HUDEP-2 (cell line): ENCODE measurements around the gene ZNF552.
"Not testable (repeated sequence)": the region's sequence is repeated elsewhere in the genome, so short reads cannot be mapped to it uniquely, and the experiment has no call there.

Experiments
- DNase-seq, 76 experiments: peaks; one replicate each; lab custom pipeline; 2025; ENCODE audit not compliant: unreplicated experiment in 76 of 76; lab: John Stamatoyannopoulos, UW

The ZNF552 gene

GRCh38 chr19:57819475-57820148 is 4.9 kb upstream of the ZNF552 start:
- DNase-seq, result peak in 75 of 76 experiments; percentile 39 to 92 (median 82)

- DNase-seq, result no peak
Observed at GRCh38 chr19:57818378-57818777, 3.7 kb upstream of the ZNF552 start.

DNA sequence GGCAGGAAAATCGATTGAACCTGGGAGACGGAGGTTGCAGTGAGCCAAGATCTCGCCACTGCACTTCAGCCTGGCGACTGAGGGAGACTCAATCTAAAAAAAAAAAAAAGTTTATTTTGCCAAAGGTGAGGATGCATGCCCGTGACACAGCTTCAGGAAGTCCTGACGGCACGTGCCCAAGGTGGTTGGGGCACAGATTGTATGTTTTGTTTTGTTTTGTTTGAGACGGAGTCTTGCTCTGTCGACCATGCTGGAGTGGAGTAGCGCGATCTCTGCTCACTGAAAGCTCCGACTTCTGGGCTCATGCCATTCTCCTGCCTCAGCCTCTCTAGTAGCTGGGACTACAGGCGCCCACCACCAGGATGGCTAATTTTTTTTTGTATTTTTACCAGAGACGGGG is 3.3 kb upstream of the ZNF552 start:
- DNase-seq, result no peak

DNA sequence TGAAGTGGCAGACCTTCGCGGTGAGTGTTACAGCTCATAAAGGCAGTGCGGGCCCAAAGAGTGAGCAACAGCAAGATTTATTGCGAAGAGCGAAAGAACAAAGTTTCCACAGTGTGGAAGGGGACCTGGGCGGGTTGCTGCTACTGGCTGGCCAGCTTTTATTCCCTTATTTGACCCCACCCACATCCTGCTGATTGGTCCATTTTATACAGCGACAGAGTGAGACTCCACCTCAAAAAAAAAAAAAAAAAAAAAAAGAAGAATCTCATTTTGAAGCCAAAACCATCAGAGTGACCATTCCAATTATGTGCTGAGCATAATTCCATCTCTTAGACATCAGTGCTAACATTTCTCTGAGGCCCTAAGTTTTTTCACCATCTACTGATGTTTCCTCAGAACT is 1.9 kb upstream of the ZNF552 start:
- no peak for DNase-seq

DNA sequence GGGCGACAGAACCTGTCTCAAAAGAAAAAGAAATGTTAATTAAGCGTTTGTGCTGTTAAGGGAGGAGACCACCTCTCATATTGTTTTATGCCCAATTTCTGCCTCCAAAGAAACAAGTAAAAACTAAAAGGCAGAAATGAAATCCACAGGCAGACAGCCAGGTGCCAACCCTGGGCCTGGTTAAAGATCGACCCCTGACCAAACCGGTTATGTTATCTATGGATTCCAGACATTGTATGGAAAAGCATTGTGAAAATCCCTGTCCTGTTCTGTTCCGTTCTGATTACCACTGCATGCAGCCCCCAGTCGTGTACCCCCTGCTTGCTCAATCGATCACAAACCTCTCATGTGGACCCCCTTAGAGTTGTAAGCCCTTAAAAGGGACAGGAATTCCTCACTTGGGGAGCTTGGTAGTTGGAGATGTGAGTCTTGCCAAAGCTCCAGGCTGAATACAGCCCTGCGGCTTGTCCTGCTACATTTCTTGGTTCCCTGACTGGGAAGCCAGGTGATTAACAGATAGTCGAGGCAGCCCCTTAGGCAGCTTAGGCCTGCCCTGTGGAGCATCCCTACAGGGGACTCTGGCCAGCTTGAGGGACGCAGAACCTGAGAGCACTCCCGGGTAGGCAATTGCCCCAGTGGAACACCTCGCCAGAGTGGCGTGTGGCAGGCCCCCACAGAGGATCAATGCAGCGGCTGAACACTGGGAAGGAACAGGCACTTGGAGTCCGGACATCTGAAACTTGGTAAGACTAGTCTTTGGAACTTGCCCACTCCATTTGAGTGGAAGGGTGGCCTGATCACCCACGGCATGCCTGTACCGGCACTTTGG is 748 bp upstream of the ZNF552 start:
- DNase-seq, result no peak

DNA sequence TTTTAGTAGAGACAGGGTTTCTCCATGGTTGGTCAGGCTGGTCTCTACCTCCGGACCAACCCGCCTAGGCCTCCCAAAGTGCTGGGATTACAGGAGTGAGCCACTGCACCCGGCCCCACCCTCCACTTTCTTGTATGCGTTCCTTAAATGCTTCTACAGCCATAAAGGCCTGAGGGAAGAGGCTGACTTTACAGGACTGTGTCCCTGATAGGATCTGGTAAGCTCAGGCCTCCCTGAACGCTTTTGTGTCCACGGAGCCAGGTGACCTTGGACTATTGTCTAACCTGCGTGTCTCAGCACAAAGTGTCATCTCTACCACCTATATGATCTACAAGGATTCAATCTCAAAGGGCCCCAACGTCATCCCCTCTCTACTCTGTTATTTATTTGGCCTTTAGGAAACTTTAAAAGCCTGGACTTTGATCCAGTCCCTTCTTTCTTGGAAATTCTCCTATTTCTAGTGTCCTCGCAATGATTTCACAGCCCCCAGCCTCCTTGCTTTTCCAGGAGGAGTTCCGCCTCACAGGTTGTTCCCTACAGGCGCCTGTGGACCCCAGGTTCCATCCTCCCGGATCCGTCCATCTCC is 701 bp downstream of the ZNF552 start:
- DNase-seq, result peak in 1 of 76 experiments; percentile 32

- DNase-seq, result not testable (repeated sequence)
Observed at GRCh38 chr19:57812975-57813820, 1.5 kb downstream of the ZNF552 start.

- no peak for DNase-seq
Observed at GRCh38 chr19:57812226-57812625, 2.5 kb downstream of the ZNF552 start.

DNA sequence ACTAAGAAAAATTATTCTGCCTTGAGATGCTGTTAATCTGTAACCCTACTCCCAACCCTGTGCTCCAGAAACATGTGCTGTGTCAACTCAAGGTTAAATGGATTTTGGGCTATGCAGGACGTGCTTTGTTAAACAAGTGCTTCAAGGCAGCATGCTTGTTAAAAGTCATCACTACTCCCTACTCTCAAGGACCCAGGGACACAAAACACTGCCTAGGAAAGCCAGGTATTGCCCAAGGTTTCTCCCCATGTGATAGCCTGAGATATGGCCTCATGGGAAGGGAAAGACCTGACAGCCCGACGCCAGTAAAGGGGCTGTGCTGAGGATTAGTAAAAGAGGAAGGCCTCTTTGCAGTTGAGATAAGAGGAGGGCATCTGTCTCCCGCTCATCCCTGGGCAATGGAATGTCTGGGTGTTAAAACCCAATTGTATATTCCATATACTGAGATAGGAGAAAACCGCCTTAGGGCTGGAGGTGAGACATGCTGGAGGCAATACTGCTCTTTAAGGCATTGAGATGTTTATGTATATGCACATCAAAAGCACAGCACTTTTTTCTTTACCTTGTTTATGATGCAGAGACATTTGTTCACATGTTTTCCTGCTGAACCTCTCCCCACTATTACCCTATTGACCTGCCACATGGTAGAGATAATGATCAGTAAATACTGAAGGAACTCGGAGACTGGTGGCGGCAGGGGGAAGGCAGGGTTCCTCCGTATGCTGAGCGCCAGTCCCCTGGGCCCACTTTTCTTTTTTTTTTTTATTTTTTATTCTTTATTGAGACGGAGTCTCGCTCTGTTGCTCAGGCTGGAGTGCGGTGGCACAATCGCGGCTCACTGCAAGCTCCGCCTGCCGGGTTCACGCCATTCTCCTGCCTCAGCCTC is 4.1 kb downstream of the ZNF552 start:
- peak in 2 of 76 experiments; percentile 12 to 17 for DNase-seq

- no peak for DNase-seq
Observed at GRCh38 chr19:57807541-57807940, 7.2 kb downstream of the ZNF552 start.

- peak in 4 of 76 experiments; percentile 6 to 14 (median 9) for DNase-seq
Observed at GRCh38 chr19:57803594-57804325, 11.0 kb downstream of the ZNF552 start.

DNA sequence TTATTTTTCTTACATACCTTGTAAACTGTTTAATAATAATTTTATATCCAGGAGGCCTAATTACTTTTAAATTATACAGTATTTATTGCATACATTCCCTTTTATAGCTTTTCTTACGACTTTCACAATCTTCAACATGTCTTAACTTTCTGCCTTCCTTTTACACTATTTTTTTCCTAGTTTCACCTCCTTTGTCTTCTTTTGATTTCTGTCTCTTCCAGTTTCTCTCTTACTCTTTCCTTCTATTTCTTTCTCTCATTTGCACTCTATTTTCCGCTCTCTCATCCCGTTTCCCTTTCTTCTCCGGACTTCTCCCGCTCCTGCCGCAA is 11.5 kb downstream of the ZNF552 start:
- no peak for DNase-seq

GRCh38 chr19:57802269-57802668 is 12.4 kb downstream of the ZNF552 start:
- DNase-seq, result no peak

DNA sequence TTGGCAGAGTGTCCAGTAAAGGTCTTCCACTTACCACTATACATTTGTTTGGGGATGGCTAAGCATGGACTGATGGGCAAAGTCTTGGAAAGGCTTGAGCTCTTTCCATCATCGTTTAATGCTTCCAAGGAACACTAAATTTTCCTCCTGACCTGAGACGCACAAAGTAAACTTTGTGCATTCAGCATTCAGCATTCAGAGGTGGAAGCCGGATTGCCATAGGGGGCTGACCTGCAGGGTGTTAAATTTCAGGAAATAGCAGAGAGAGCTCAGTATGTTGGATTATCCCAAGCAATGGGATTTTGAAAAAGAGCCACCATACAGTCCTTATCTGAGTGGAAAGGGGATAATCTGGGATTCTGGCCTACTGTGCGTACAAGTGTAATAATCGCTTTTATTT is 14.0 kb downstream of the ZNF552 start:
- DNase-seq, result no peak

DNA sequence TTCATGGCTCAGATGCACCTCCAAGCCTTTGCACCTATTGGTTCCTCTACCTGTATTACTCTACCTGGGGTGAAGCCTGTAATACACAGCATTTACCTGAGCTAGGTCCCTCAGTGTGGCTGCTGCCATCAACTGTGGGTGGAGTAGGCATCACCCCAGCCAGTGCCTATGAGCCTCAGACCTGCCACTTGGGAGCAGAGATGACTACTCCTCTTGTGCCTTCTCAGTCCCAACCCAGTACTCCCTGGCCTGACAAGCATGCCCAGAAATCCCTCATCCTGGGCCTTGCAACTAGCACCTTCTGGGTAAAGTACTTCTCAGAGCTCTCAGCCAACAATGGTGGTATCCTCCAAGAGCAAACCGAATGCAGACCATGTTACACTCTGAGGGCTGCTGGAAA is 18.1 kb downstream of the ZNF552 start:
- not testable (repeated sequence) for DNase-seq

GRCh38 chr19:57789288-57789687 is 25.4 kb downstream of the ZNF552 start:
- DNase-seq, result no peak

GRCh38 chr19:57788114-57788692 is 26.5 kb downstream of the ZNF552 start:
- no peak for DNase-seq

DNA sequence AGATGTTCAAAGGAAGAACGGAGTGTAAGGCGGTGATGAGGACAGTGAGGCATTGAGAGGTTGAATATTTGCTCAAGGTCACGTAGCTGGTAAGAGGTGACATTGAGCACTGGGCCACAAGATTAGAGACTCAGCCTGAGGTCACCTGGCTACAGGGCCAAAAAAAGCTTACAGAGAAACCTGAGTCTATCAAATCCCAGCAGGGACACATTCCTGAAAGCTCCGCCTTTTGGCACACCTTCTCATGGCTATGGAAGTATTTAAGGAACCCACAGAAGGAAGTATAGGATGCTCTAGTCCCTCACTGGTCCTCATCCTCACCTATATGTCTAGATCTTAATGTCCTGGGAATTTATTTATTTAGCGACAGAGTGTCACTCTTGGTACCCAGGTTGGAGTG is 27.8 kb downstream of the ZNF552 start:
- no peak for DNase-seq

- no peak for DNase-seq
Observed at GRCh38 chr19:57786286-57786685, 28.4 kb downstream of the ZNF552 start.
